Measurements from ENCODE around the gene FSCN2. TPM values are rescaled to one million over a fixed set of nuclear protein-coding genes. Genes with fewer than 3 reads are reported as not detected.

Gene FSCN2
- total and polyA plus RNA-seq, 8 donors: 2.5 to 15.3 (median 10.7) TPM

DNA sequence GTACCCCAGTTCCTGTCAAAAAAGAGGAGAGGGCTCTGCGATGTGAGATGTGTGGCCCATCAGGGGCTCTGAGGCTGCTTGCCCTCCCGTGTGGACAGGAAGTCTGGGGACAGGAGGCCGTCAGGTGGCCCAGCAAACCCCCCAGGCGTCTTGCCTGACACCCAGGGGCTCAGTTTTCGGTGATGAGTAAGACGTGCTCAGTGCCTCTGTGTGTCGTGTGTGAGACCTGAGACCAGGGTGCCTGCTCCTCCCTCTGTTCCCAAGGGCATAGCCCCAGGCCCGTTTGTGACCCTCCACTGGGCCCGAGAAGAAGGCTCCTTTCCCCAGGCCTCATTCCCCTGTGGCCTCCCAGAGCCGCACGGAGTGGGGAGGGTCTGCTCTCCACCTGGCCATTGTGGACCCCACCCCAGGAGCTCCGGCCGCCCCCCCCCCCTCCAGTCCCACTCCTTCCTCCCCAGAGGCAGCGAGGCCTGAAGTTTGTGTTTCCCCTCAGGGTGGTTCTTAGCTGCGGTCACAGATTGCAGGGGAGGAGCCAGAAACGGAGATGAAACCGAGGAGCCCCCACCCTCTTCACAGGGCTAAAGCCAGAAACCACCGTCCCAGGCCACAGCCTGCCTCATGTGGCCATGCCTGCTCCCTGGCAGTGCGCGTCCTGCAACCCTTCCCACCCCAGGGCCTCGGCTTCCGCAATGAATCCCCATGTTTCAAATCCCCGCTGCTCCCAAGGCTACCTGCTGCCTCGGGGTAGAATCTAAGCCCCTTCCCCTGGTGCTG, 10.7 kb upstream of the FSCN2 start:
- TF ChIP-seq, protein P1, sequence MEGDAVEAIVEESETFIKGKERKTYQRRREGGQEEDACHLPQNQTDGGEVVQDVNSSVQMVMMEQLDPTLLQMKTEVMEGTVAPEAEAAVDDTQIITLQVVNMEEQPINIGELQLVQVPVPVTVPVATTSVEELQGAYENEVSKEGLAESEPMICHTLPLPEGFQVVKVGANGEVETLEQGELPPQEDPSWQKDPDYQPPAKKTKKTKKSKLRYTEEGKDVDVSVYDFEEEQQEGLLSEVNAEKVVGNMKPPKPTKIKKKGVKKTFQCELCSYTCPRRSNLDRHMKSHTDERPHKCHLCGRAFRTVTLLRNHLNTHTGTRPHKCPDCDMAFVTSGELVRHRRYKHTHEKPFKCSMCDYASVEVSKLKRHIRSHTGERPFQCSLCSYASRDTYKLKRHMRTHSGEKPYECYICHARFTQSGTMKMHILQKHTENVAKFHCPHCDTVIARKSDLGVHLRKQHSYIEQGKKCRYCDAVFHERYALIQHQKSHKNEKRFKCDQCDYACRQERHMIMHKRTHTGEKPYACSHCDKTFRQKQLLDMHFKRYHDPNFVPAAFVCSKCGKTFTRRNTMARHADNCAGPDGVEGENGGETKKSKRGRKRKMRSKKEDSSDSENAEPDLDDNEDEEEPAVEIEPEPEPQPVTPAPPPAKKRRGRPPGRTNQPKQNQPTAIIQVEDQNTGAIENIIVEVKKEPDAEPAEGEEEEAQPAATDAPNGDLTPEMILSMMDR (IDR thresholded peaks at IDR 0.05): no peak
- no peaks in the 10 kb centered on the region for H3K9me3 ChIP-seq
- no peak overlapping the region for H3K4me3 ChIP-seq
- H3K27ac ChIP-seq: no peak overlapping the region
- no peak for ATAC-seq
- no peak for FAIRE-seq
- H3K4me1 ChIP-seq: peaks cover 6 to 32% (median 15%) of the 10 kb centered on the region in 3 donors
- DNase-seq: peak in 2 of 6 donors; percentile 30 to 71
- intact Hi-C loops (cut with DNase I): no loop called here
- WGBS, 2 donors: 83% methylated on average over 20 to 24 of the region's 24 CpGs
- no peaks in the 10 kb centered on the region for H3K36me3 ChIP-seq
- H3K27me3 ChIP-seq: no peaks in the 10 kb centered on the region

DNA sequence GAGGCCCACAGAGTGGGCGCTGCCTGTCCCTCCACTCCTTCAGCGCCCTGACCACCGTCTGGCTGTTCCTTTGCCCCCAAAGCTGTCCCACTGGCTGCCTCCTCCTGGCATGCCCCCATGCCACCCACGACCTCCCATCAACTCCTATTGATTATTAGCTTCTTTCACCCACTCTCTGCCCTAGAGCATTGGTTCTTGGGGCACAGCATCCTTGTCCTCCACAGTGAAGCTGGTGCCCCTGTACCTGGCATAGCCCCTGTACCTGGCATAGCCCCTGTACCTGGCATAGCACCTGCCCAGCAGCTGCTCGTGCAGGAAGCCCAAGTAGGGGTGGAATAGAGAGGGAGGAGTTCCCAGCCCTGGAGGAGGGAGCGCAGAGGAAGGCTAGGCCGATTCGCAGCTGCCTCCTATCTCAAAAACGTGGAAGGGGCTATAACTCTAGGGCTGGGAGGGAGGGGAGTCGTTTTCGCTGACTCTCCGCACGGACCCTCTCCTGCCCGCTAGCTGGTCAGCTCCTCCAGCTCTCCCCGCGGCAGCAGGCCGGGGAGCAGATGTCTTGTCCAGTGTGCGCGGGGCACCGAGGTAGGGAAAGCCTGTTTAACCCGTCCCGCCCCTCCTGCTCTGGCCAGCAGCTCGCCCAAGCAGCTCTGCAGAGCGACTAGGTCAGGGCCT, 9.9 kb upstream of the FSCN2 start:
- FAIRE-seq: no peak
- intact Hi-C loops (cut with DNase I): no loop called here
- Histone ChIP-seq H3K4me3 (peak overlapping the region in 2 of 4 donors; percentile 60 to 72), H3K36me3 (no peaks in the 10 kb centered on the region), H3K27me3 (no peaks in the 10 kb centered on the region), H3K4me1 (peaks cover 6 to 32% (median 15%) of the 10 kb centered on the region in 3 donors), H3K27ac (peak overlapping the region; percentile 43 to 76 (median 72)), H3K9me3 (no peaks in the 10 kb centered on the region)
- 60 to 62% methylated on average over 24 of the region's 24 CpGs for whole genome bisulfite sequencing, 2 donors
- peak in 3 of 6 donors; percentile 30 to 85 (median 43) for DNase-seq
- ATAC-seq: peak; percentile 0 to 1 (median 0)
- TF ChIP-seq, protein P1 (IDR thresholded peaks at IDR 0.05): no peak

DNA sequence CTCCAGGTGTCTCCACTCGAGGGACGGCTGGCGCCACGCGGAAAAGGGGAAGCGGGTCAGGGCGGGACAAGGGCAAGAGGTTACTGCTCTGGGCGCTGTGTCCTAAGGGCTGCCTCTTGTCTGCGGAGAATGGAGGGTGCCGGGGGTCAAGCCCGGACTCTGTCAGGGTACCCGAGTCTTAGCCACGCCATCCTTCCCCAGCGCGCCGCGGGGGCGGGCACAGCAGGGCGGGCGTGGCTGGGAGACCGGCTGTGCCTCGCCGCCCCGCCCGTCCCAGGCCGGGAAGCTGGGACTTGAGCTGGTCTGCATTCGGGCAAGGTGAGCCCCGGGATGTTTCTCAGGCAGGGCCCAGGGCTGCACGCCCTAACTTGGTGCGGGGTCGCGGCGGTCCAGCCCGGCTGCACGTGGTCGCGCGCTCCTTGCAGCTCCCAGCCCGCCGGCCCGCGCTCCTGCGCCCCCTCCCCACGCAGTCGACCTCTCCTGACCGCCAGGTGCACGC, 9.3 kb upstream of the FSCN2 start:
- peak; percentile 48 to 59 (median 56) for ATAC-seq
- FAIRE-seq: no peak
- Histone ChIP-seq H3K4me3 (peak overlapping the region; percentile 23 to 72 (median 48)), H3K4me1 (peaks cover 6 to 32% (median 15%) of the 10 kb centered on the region in 3 donors), H3K27ac (peak overlapping the region; percentile 43 to 76 (median 72)), H3K9me3 (no peaks in the 10 kb centered on the region), H3K27me3 (no peaks in the 10 kb centered on the region), H3K36me3 (no peaks in the 10 kb centered on the region)
- intact Hi-C loops (cut with DNase I): no loop called here
- 8 to 12% methylated on average over 38 to 47 of the region's 47 CpGs for WGBS, 2 donors
- TF ChIP-seq, protein P1 (IDR thresholded peaks at IDR 0.05): no peak
- peak in 4 of 6 donors; percentile 56 to 85 (median 80) for DNase-seq

DNA sequence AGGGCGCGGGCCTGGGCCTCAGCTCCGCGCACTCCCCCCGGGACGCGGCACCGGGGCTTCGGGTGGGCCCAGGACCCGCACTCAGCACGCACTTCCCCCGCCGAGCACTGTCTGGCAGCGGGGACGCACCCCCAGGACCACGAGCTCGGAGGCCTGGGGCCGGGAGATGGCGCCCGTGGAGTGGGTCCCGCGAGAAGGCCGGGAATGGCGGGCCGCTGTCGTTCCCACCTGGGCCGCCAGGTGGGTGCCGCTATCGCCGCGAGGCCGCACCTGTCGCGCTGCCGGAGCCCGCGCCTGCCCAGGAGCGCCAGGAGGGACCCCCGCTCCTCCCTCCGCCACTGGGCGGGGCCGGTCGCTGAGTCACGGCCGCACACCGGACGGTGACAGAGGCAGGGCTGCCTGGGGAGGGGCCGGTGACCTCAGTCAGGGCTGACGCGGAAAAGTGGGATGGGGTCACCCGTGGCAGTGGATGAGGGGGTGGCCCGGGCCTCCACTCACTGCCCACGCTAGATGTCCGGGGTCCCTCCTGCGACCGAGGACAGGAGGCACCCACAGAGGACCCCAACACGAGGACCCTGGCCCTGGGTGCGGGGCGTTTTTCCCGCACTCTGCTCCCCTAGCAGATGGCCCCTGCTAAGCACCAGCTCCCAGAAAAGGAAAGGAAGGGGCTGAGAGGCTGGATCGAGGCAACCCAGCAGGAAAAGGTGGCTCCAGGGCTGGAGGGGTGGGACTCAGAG, 8.7 kb upstream of the FSCN2 start:
- DNase-seq (peak; percentile 74 to 92 (median 90)), ATAC-seq (peak; percentile 71 to 80 (median 76)), FAIRE-seq (no peak)
- no peaks in the 10 kb centered on the region for H3K36me3 ChIP-seq
- WGBS, 2 donors: 3 to 5% methylated on average over 58 to 61 of the region's 61 CpGs
- peak overlapping the region; percentile 43 to 76 (median 72) for H3K27ac ChIP-seq
- no peaks in the 10 kb centered on the region for H3K9me3 ChIP-seq
- H3K4me3 ChIP-seq: peak overlapping the region; percentile 23 to 72 (median 48)
- H3K4me1 ChIP-seq: peaks cover 6 to 32% (median 15%) of the 10 kb centered on the region in 3 donors
- intact Hi-C loops (cut with DNase I): no loop called here
- no peaks in the 10 kb centered on the region for H3K27me3 ChIP-seq
- TF ChIP-seq, protein P1 (IDR thresholded peaks at IDR 0.05): peak; percentile 72 to 89 (median 80)

All from pancreas (tissue), 10 donors.